ENCODE results near the gene FMC1. TPM values are rescaled to one million over a fixed set of nuclear protein-coding genes. Genes with fewer than 3 reads are reported as not detected.

The FMC1 gene, protein sequence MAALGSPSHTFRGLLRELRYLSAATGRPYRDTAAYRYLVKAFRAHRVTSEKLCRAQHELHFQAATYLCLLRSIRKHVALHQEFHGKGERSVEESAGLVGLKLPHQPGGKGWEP
- 6.8 and 13.2 TPM in 2 replicates for total RNA-seq

GRCh38 chr7:139341058-139341775 lies at the start of gene FMC1:
Gene FMC1, plus strand, starts transcription at chr7:139341337. Its CDS starts 48 bp downstream, at chr7:139341385.

GRCh38 chr7:139359366-139360209 lies 18.5 kb downstream of the FMC1 start, which contains the start of gene LUC7L2:
Gene LUC7L2, plus strand, starts transcription at chr7:139359894. Its CDS starts 368 bp downstream, at chr7:139360262.

Small RNA genes lying within 50 kb of the gene (small RNA-seq; reads per million reads assigned to genes)
- not detected for gene RNU6-206P

Other genes with a start within 250 kb of the FMC1 start
- 37.8 and 52.2 TPM in 2 replicates for gene ZC3HAV1, start 231.6 kb upstream of the FMC1 start, total RNA-seq
- gene UBN2, start 110.1 kb upstream of the FMC1 start, total RNA-seq, result 4.8 and 5.5 TPM in 2 replicates
- gene LUC7L2, start 18.6 kb downstream of the FMC1 start, total RNA-seq, result 38.9 and 57.5 TPM in 2 replicates
- under 0.01 and 0.20 TPM in 2 replicates for gene KLRG2, start 142.3 kb downstream of the FMC1 start, total RNA-seq
- not detected in 2 replicates for gene CLEC2L, start 182.3 kb downstream of the FMC1 start, total RNA-seq

Data from subcutaneous preadipocyte (primary cell).